DOHH2 (cell line): ENCODE results near the gene SDHD.

Source experiments
- EZH2phosphoT487 ChIP-seq: fragments of 200-600 bp; sonication (generic); IDR thresholded peaks from 2 replicates; pipeline ENCODE4 v1.6.1; 2017; ENCODE audit warnings: borderline replicate concordance, mild to moderate bottlenecking, antibody characterized with exemption, low read length, moderate library complexity, mixed read lengths
- TF ChIP-seq, protein P1 (sequence below): fragments of 200-600 bp; sonication (generic); IDR thresholded peaks from one replicate; pipeline ENCODE4 v1.5.1; 2014; ENCODE audit warnings: antibody characterized with exemption, mild to moderate bottlenecking, low read depth, low read length; ENCODE audit not compliant: poor library complexity, severe bottlenecking

DNA sequence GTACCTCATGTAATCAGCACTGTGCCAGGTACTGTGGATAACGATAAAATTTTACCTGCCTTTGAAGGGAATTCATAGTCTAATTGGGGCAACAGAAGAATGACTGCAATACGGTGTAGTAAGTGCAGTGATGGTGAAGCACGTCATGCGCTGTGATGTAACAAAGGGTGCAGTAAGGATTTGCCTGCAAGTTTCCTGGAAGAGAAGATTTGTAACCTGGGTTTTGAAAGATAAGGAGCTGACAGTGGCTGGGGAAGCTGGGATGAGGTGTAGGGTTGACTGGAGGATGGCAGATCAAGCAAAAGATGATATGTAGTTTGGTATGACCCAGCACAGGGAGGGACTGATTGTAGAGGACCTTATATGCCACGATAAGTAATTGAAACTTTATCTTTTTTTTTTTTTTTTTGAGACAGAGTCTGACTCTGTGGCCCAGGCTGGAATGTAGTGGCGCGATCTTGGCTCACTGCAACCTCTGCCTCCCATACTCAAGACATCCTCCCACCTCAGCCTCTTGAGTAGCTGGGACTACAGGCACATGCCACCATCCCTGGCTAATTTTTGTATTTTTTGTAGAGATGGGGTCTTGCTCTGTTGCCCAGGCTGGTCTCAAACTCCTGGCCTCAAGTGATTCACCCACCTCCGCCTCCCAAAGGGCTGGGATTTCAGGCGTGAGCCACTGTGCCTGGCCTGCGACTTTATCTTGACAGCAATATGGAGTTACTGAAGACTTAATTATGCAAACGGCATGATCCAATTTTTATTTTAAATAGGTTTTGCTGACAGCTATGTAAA lies 11.3 kb downstream of the SDHD start:
- TF ChIP-seq, protein P1, sequence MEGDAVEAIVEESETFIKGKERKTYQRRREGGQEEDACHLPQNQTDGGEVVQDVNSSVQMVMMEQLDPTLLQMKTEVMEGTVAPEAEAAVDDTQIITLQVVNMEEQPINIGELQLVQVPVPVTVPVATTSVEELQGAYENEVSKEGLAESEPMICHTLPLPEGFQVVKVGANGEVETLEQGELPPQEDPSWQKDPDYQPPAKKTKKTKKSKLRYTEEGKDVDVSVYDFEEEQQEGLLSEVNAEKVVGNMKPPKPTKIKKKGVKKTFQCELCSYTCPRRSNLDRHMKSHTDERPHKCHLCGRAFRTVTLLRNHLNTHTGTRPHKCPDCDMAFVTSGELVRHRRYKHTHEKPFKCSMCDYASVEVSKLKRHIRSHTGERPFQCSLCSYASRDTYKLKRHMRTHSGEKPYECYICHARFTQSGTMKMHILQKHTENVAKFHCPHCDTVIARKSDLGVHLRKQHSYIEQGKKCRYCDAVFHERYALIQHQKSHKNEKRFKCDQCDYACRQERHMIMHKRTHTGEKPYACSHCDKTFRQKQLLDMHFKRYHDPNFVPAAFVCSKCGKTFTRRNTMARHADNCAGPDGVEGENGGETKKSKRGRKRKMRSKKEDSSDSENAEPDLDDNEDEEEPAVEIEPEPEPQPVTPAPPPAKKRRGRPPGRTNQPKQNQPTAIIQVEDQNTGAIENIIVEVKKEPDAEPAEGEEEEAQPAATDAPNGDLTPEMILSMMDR = no peak
- no peak for TF ChIP-seq EZH2phosphoT487
